Calu3 (cell line): ENCODE data around the gene RPSA. TPM values are rescaled to one million over a fixed set of nuclear protein-coding genes. Genes with fewer than 3 reads are reported as not detected.
"Not testable (repeated sequence)": the region's sequence is repeated elsewhere in the genome, so short reads cannot be mapped to it uniquely, and the experiment has no call there.

ENCODE experiments used
- BruUV-seq: library from RNA; stranded (reverse); fragments of 400-500 nt; replicated peaks from 2 replicates; lab custom pipeline; 2021; lab: Mats Ljungman, UMichigan
- CTCF ChIA-PET: fragments of 300-600 bp; sonication (Branson Sonifier 250); formaldehyde crosslinking; loops from one replicate; lab custom pipeline; 2022; ENCODE audit warnings: antibody characterized with exemption; lab: Charles Lee
- DNase-seq: peaks from one replicate; pipeline ENCODE4 v3.0.0; 2022
- H3K27ac Mint-ChIP-seq: one replicate; pipeline ENCODE4 v1.8.0; 2022; ENCODE audit warnings: mixed read lengths; ENCODE audit not compliant: unreplicated experiment
- H3K27me3 Mint-ChIP-seq: one replicate; pipeline ENCODE4 v1.8.0; 2022; ENCODE audit warnings: mixed read lengths; ENCODE audit not compliant: unreplicated experiment
- H3K36me3 Mint-ChIP-seq: one replicate; pipeline ENCODE4 v1.8.0; 2022; ENCODE audit warnings: mild to moderate bottlenecking, moderate library complexity, mixed read lengths; ENCODE audit not compliant: insufficient read depth, unreplicated experiment
- H3K4me1 Mint-ChIP-seq: one replicate; pipeline ENCODE4 v1.8.0; 2022; ENCODE audit warnings: mild to moderate bottlenecking, low read depth, mixed read lengths; ENCODE audit not compliant: unreplicated experiment
- H3K4me3 Mint-ChIP-seq: one replicate; pipeline ENCODE4 v1.8.0; 2022; ENCODE audit warnings: mild to moderate bottlenecking, low read depth, moderate library complexity, mixed read lengths; ENCODE audit not compliant: unreplicated experiment
- H3K9me3 Mint-ChIP-seq: one replicate; pipeline ENCODE4 v1.8.0; 2022; ENCODE audit warnings: low read depth, mixed read lengths; ENCODE audit not compliant: unreplicated experiment
- intact Hi-C: fragments of 100-400 bp; cut with micrococcal nuclease; formaldehyde crosslinking; loops from one replicate; pipeline ENCODE4 v1.10.0; 2022; ENCODE audit not compliant: unreplicated experiment
- total RNA-seq: library from RNA; stranded (reverse); gene quantifications from 2 replicates; pipeline ENCODE4 v1.2.3, GENCODE V29; 2022
- TF ChIP-seq, protein P1 (sequence below): fragments of 200-600 bp; IDR thresholded peaks from one replicate; pipeline ENCODE4 v1.8.0; 2022; ENCODE audit warnings: antibody characterized with exemption; ENCODE audit not compliant: unreplicated experiment

RPSA gene
- total RNA-seq, 1 experiment from 2014 or later, result 904 TPM

DNA sequence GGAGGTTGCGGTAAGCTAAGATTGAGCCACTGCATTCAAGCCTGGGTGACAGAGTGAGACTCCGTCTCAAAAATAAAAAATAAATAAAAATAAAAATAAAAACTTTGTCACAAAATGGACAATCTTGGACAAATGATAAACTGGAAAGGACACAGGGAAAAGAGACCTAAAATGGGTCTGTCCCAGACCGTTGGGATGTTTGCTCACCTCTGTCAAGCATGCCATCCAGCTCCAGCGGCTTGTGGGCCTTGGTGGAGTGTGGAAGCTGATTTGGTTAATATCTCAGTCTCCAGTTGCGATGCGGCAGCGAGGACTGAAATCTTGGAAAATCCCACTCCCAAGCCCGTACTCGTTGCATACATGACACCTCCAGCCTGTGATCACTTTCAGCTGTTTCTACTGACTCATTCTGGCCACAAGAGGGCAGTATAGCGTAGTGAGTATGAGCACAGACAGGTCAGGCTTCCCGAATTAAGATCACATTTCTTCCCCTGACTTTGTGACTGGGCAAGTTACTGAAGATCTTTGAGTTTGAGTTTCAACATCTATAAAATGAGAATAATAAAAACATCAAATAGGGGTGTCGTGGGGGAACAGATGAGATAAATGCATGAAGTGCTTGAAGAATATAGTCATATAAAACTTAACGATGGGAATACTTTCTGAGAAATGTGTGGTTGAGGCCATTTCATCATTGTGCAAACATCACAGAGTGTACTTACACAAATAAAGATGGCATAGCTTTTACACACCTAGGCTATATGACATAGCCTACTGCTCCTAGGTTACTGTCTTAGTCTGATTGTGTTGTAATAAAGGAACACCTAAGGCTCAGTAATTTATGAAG lies 41.3 kb downstream of the RPSA start:
- peaks cover 4% of the 10 kb centered on the region for H3K4me1 Mint-ChIP-seq
- TF ChIP-seq, protein P1, sequence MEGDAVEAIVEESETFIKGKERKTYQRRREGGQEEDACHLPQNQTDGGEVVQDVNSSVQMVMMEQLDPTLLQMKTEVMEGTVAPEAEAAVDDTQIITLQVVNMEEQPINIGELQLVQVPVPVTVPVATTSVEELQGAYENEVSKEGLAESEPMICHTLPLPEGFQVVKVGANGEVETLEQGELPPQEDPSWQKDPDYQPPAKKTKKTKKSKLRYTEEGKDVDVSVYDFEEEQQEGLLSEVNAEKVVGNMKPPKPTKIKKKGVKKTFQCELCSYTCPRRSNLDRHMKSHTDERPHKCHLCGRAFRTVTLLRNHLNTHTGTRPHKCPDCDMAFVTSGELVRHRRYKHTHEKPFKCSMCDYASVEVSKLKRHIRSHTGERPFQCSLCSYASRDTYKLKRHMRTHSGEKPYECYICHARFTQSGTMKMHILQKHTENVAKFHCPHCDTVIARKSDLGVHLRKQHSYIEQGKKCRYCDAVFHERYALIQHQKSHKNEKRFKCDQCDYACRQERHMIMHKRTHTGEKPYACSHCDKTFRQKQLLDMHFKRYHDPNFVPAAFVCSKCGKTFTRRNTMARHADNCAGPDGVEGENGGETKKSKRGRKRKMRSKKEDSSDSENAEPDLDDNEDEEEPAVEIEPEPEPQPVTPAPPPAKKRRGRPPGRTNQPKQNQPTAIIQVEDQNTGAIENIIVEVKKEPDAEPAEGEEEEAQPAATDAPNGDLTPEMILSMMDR, result peak; percentile 68
- CTCF ChIA-PET, result interaction anchor here (0.8 to 4.3 kb wide), 3 partner anchors 12 to 543 kb away, joined by 3 to 22 read pairs (median 3); no protein-coding TSS in a partner anchor

DNA sequence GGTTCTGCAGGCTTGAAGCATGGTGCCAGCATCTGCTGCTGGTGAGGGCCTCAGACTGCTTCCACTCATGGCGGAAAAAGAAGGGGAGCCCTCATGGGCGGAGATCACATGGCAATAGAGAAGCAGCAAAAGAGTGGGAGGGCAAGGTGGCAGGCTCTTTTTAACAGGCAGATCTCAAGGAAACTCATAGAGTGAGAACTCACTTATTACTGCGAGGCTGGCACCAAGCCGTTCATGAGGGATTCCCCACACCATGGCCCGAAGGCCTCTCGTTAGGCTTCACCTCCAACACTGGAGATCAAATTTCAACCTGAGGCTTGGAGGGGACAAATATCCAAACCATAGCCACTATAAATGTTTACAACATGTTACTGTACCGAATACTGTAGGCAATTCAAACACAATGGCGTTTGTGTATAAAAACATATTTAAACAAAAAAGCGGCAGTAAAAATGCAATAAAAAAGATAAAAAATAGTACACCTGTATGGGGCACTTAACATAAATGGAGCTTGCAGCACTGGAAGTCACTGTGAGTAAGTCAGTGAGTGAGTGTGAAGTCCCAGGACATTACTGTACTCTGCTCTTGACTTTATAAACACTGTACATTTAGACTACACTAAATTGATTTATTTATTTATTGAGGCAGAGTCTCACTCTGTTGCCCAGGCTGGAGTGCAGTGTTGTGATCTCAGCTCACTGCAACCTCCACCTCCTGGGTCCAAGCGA lies 42.1 kb downstream of the RPSA start:
- no peak overlapping the region for H3K4me3 Mint-ChIP-seq
- H3K27ac Mint-ChIP-seq, result no peak overlapping the region
- H3K36me3 Mint-ChIP-seq, result no peaks in the 10 kb centered on the region
- H3K4me1 Mint-ChIP-seq, result peaks cover 12% of the 10 kb centered on the region
- CTCF ChIA-PET, result interaction anchor here (1.0 to 4.3 kb wide), 2 partner anchors 51 to 542 kb away, joined by 3 to 22 read pairs; no protein-coding TSS in a partner anchor
- intact Hi-C loops, result loop anchor here (1.0 to 10.0 kb wide), 2 partner anchors 50 to 866 kb away; no protein-coding TSS in a partner anchor
- no peak for DNase-seq
- H3K27me3 Mint-ChIP-seq, result no peaks in the 10 kb centered on the region
- TF ChIP-seq, protein P1, result no peak
- H3K9me3 Mint-ChIP-seq, result no peaks in the 10 kb centered on the region
- BruUV-seq, result no TSS peak

More for the DNA sequence above, 41.3 kb downstream of the RPSA start:
- Mint-ChIP-seq H3K27ac (no peak overlapping the region), H3K9me3 (no peaks in the 10 kb centered on the region), H3K4me3 (no peak overlapping the region), H3K27me3 (no peaks in the 10 kb centered on the region), H3K36me3 (no peaks in the 10 kb centered on the region)
- no TSS peak for BruUV-seq
- DNase-seq, result peak; percentile 72
- intact Hi-C loops, result loop anchor here (1.0 to 10.0 kb wide), 2 partner anchors 50 to 867 kb away; no protein-coding TSS in a partner anchor

DNA sequence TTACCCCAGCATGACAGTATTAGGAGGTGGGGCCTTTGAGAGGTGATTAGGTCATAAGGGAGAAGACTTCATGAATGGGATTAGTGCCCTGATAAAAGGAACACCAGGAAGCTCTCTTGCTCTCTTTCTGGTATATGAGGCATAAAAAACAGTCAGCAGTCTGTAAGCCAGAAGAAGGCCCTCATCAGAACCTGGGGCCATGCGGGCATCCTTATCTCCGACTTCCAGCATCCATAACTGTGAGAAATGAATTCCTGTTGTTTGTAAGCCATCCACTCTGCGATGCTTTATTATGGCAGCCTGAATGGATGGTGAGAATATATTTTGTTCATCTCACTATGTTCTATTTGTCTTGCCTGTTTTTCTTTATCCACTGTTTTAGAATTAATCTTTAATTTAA lies 43.3 kb downstream of the RPSA start:
- no peaks in the 10 kb centered on the region for H3K9me3 Mint-ChIP-seq
- DNase-seq, result no peak
- intact Hi-C loops, result loop anchor here (10.0 kb wide), 1 partner anchor 865 kb away; no protein-coding TSS in a partner anchor
- H3K36me3 Mint-ChIP-seq, result no peaks in the 10 kb centered on the region
- peaks cover 14% of the 10 kb centered on the region for H3K4me1 Mint-ChIP-seq
- H3K27me3 Mint-ChIP-seq, result no peaks in the 10 kb centered on the region
- TF ChIP-seq, protein P1, result no peak
- no peak overlapping the region for H3K4me3 Mint-ChIP-seq
- BruUV-seq, result no TSS peak
- no peak overlapping the region for H3K27ac Mint-ChIP-seq
- CTCF ChIA-PET, result no interaction called here

DNA sequence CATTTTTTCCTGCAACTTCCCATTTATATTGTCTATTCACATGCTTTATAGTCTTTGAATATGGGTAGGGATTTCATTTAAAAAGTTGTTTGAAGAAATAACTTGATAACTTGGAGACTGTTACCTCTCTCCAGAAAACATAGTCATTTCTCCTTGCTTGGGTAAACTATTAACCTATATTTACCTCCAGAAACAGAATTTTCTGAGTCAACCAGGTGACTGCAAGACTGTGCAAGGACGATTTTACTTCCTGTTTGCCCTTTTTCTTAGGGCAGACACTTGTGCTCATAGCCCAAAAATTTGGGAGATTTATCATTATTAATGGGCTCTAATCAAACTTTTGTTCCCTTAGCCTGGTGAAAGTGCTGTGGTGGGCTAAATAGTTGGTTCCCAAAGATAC lies 46.6 kb downstream of the RPSA start:
- Mint-ChIP-seq H3K27me3 (no peaks in the 10 kb centered on the region), H3K4me3 (no peak overlapping the region), H3K4me1 (peaks cover 14% of the 10 kb centered on the region), H3K27ac (no peak overlapping the region), H3K9me3 (no peaks in the 10 kb centered on the region), H3K36me3 (no peaks in the 10 kb centered on the region)
- CTCF ChIA-PET, result no interaction called here
- intact Hi-C loops, result no loop called here
- no peak for DNase-seq
- BruUV-seq, result no TSS peak
- TF ChIP-seq, protein P1, result no peak

DNA sequence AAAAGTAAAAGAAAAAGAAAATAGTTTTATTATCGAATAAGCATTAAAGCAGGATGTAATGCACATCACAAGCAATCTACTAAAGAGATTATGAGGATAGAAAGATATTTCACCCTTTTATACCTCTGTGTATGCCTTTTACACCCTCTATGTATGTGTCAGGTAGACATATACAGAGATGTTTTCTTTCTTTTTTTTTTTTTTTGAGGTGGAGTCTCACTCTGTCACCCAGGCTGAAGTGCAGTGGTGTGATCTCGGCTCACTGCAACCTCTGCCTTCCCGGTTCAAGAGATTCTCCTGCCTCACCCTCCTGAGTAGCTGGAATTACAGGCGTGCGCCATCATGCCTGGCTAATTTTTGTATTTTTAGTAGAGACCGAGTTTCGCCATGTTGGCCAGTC lies 47.4 kb downstream of the RPSA start:
- intact Hi-C loops, H3K4me3 Mint-ChIP-seq, DNase-seq, BruUV-seq, H3K27me3 Mint-ChIP-seq, CTCF ChIA-PET, H3K9me3 Mint-ChIP-seq, H3K27ac Mint-ChIP-seq, H3K36me3 Mint-ChIP-seq: not testable (repeated sequence)
- H3K4me1 Mint-ChIP-seq, result peaks cover 14% of the 10 kb centered on the region
